HL-60 (cell line): Measurements from ENCODE around the gene HAPLN1.
A peak's percentile ranks its signal among the peaks of the same experiment; 100 is the strongest.

Experiments
- DNase-seq, 2 experiments: peaks; one replicate each; pipeline ENCODE4 v3.0.0-alpha.2; 2010 to 2020; ENCODE audit warnings: low read depth in 1 of 2, low spot score in 1 of 2
- H3K27ac ChIP-seq: fragments of 250-450 bp; sonication (Bioruptor Pico); replicated peaks from 2 replicates; pipeline ENCODE4 v1.5.1; 2020; ENCODE audit warnings: mild to moderate bottlenecking, moderate library complexity
- H3K27me3 ChIP-seq: fragments of 250-450 bp; sonication (Bioruptor Pico); 2 replicates; pipeline ENCODE4 v1.5.1; 2021; ENCODE audit warnings: mild to moderate bottlenecking, moderate library complexity; ENCODE audit not compliant: insufficient read depth, poor library complexity, severe bottlenecking
- H3K4me3 ChIP-seq: replicated peaks from 2 replicates; pipeline ENCODE4 v1.5.1; 2011; ENCODE audit warnings: mild to moderate bottlenecking, control low read depth, low read length; ENCODE audit not compliant: insufficient read depth
- GABPA ChIP-seq: IDR thresholded peaks from 2 replicates; pipeline ENCODE4 v1.6.1; 2012; ENCODE audit warnings: low read depth
- POLR2AphosphoS5 ChIP-seq: IDR thresholded peaks from 2 replicates; pipeline ENCODE4 v1.6.1; 2012; ENCODE audit warnings: low read depth
- SPI1 ChIP-seq: IDR thresholded peaks from 2 replicates; pipeline ENCODE4 v1.6.1; 2012; ENCODE audit warnings: low read depth, mild to moderate bottlenecking, borderline replicate concordance
- TF ChIP-seq, protein P1 (sequence below): IDR thresholded peaks from 2 replicates; pipeline ENCODE4 v1.6.1; 2012; ENCODE audit warnings: low read depth; ENCODE audit not compliant: insufficient replicate concordance
- TF ChIP-seq, protein P2 (sequence below): IDR thresholded peaks from one replicate; pipeline ENCODE4 v1.5.1; 2011; ENCODE audit warnings: low read length, control low read depth, inconsistent platforms; ENCODE audit not compliant: insufficient read depth

The HAPLN1 gene

DNA sequence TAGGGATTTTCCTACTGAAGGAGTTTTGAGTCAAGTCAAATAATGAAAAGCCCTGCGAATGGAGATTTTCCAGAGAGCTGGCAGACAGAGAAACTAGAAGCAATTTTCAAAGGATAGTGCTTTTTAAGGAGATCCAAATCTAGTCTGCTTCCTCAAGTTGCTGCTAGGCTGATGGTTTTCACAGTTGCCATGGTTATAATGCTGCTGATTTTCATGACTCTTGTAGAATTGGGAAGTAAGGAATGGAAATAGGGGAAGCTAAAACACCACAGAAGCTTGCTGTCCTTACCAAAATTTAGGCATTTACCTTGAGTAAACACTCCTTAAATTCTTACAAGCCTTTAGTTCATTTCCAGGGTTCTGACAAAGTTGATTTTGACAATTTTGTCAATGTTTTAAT lies 30.1 kb upstream of the HAPLN1 start:
- Histone ChIP-seq H3K4me3 (no peak overlapping the region), H3K27ac (peak overlapping the region; percentile 72), H3K27me3 (no peaks in the 10 kb centered on the region)
- peak in 1 of 2 experiments; percentile 60 for DNase-seq
- TF ChIP-seq SPI1, result no peak
- TF ChIP-seq, protein P1, sequence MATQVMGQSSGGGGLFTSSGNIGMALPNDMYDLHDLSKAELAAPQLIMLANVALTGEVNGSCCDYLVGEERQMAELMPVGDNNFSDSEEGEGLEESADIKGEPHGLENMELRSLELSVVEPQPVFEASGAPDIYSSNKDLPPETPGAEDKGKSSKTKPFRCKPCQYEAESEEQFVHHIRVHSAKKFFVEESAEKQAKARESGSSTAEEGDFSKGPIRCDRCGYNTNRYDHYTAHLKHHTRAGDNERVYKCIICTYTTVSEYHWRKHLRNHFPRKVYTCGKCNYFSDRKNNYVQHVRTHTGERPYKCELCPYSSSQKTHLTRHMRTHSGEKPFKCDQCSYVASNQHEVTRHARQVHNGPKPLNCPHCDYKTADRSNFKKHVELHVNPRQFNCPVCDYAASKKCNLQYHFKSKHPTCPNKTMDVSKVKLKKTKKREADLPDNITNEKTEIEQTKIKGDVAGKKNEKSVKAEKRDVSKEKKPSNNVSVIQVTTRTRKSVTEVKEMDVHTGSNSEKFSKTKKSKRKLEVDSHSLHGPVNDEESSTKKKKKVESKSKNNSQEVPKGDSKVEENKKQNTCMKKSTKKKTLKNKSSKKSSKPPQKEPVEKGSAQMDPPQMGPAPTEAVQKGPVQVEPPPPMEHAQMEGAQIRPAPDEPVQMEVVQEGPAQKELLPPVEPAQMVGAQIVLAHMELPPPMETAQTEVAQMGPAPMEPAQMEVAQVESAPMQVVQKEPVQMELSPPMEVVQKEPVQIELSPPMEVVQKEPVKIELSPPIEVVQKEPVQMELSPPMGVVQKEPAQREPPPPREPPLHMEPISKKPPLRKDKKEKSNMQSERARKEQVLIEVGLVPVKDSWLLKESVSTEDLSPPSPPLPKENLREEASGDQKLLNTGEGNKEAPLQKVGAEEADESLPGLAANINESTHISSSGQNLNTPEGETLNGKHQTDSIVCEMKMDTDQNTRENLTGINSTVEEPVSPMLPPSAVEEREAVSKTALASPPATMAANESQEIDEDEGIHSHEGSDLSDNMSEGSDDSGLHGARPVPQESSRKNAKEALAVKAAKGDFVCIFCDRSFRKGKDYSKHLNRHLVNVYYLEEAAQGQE, result no peak
- no peak for TF ChIP-seq GABPA
- TF ChIP-seq, protein P2, sequence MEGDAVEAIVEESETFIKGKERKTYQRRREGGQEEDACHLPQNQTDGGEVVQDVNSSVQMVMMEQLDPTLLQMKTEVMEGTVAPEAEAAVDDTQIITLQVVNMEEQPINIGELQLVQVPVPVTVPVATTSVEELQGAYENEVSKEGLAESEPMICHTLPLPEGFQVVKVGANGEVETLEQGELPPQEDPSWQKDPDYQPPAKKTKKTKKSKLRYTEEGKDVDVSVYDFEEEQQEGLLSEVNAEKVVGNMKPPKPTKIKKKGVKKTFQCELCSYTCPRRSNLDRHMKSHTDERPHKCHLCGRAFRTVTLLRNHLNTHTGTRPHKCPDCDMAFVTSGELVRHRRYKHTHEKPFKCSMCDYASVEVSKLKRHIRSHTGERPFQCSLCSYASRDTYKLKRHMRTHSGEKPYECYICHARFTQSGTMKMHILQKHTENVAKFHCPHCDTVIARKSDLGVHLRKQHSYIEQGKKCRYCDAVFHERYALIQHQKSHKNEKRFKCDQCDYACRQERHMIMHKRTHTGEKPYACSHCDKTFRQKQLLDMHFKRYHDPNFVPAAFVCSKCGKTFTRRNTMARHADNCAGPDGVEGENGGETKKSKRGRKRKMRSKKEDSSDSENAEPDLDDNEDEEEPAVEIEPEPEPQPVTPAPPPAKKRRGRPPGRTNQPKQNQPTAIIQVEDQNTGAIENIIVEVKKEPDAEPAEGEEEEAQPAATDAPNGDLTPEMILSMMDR, result no peak
- TF ChIP-seq POLR2AphosphoS5, result no peak

DNA sequence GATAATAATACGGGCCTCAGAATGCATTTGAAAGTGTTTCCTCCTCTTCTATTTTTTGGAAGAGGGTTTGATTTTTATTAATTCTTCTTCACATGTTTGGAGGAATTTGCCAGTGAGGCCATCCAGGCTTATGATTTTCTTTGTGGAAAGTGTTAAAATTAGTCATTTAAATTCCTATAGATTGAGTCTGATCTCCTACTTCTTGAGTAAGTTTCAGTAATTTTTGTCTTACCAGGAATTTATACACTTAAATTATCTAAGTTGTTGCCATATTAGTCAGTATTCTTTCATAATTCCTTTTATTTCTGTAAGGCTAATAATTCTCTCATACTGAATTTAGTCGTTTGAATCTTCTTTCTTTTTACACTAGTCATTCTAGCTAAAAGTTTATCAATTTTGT lies 25.2 kb upstream of the HAPLN1 start:
- Histone ChIP-seq H3K4me3 (no peak overlapping the region), H3K27ac (peak overlapping the region; percentile 88), H3K27me3 (no peaks in the 10 kb centered on the region)
- TF ChIP-seq, protein P1, result no peak
- TF ChIP-seq POLR2AphosphoS5, result no peak
- no peak for TF ChIP-seq GABPA
- TF ChIP-seq, protein P2, result no peak
- no peak for TF ChIP-seq SPI1
- DNase-seq, result no peak

DNA sequence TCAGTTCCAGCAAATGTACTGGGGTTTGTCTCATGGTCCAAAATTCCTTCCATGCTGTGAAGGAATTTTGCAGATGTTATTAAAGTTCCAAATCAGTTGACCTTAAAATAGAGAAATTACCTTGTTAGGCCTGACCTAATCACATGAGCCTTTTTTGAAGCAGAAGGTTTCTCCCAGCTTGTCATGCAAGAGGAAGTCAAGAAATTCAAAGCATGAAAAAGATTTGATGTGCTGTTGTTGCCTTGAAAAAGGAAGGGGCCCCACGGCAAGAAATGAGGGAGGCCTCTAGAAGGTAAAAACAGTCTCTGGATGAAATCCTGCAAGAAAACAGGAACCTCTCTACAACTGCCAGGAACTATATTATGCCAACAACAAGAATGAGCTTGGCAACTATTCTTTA lies 24.2 kb upstream of the HAPLN1 start:
- DNase-seq, result peak; percentile 52 to 75
- Histone ChIP-seq H3K4me3 (no peak overlapping the region), H3K27ac (peak overlapping the region; percentile 88), H3K27me3 (no peaks in the 10 kb centered on the region)
- TF ChIP-seq SPI1, result peak; percentile 64; the same call in 1 of the 2 replicates
- no peak for TF ChIP-seq GABPA

DNA sequence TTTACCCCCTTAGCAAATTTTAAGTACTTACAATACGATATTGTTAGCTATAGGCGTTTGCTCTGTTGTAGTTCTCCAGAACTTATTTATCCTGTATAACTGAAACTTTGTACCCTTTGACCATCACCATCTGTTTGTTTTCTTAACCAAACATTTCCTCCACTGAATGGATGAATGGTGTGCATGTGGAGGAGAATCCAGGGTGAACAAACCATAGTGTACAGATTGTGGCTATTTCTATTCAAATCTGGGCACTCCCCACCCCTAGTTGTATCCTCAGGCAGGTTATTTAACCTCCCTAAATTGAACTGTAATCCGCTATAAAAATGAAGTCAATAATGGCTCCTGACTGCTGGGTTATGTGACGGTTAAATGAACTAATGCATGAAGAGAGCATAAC lies 21.4 kb upstream of the HAPLN1 start:
- Histone ChIP-seq H3K27me3 (no peaks in the 10 kb centered on the region), H3K4me3 (no peak overlapping the region), H3K27ac (no peak overlapping the region)
- TF ChIP-seq POLR2AphosphoS5 (no peak), GABPA (no peak), SPI1 (no peak)
- TF ChIP-seq, protein P2, result no peak
- TF ChIP-seq, protein P1, result no peak
- no peak for DNase-seq
